Measurements from ENCODE around the gene DLG2.
"Not testable (repeated sequence)": the region's sequence is repeated elsewhere in the genome, so short reads cannot be mapped to it uniquely, and the experiment has no call there.

Gene DLG2

DNA sequence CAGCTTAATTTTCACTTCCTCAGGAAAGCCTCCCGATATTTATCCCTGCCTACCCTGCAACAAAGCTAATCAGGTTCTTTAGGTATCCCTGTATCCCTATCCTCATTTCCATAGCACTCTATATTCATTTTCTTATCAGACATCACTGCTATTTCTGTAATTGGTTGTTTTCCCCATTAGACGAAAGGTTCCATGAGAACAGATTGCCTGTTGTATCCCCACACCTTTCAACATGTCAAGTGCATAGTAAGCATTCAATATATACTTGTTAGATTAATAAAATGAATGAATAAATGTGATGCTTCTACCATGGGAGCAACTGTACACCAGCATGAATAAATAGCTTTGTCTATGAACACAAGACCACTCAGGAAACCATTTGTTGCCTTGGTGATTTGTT lies 499.8 kb downstream of the DLG2 start:
- no peak for TF ChIP-seq PAX5 (IDR thresholded peaks at IDR 0.05; ENCODE audit: insufficient read depth, low read length, severe bottlenecking)
- peak; percentile 23; the same call in 1 of the 2 replicates for TF ChIP-seq SPI1 (IDR thresholded peaks at IDR 0.05; ENCODE audit: low read depth, low read length)
- no peak for TF ChIP-seq POU2F2 (IDR thresholded peaks at IDR 0.05; ENCODE audit: low read depth, low read length)
- no peak for TF ChIP-seq POLR2AphosphoS5 (IDR thresholded peaks at IDR 0.05; ENCODE audit: low read depth, low read length)
- no peak for TF ChIP-seq POLR2A (IDR thresholded peaks at IDR 0.05; ENCODE audit: low read depth, low read length)
- DNase-seq (ENCODE audit: insufficient read length, low spot score) (no peak), FAIRE-seq (no peak)

- FAIRE-seq (peak; percentile 88), DNase-seq (ENCODE audit: insufficient read length, low spot score) (no peak)
- TF ChIP-seq POU2F2 (IDR thresholded peaks at IDR 0.05; ENCODE audit: low read depth, low read length) (no peak), SPI1 (IDR thresholded peaks at IDR 0.05; ENCODE audit: low read depth, low read length) (peak; percentile 95)
Observed at GRCh38 chr11:85123752-85124231, 503.4 kb downstream of the DLG2 start.

DNA sequence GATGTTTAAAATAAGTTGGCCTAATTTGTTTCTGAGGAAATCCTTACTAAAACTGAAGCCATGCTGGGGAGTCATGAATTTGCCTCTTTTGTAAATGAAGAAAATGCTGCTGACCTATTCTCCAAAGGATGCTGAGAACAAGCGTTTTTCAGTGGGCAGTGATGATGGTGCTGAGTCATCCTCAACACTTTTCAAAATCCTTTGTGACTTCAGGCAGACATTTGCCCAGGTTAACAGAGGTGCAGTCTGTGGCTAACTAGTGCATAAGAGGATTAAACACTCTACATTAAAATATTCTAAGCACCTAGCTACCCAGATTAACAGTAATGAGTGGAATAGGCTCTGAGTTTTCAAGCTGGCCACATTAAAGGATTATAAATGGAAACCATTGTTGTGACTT lies 509.0 kb downstream of the DLG2 start:
- no peak for TF ChIP-seq POLR2AphosphoS5 (IDR thresholded peaks at IDR 0.05; ENCODE audit: low read depth, low read length)
- TF ChIP-seq PAX5 (IDR thresholded peaks at IDR 0.05; ENCODE audit: insufficient read depth, low read length, severe bottlenecking), result no peak
- TF ChIP-seq POLR2A (IDR thresholded peaks at IDR 0.05; ENCODE audit: low read depth, low read length), result no peak
- TF ChIP-seq TAF1 (IDR thresholded peaks at IDR 0.05; ENCODE audit: low read depth, low read length), result no peak
- no peak for TF ChIP-seq SPI1 (IDR thresholded peaks at IDR 0.05; ENCODE audit: low read depth, low read length)
- no peak for TF ChIP-seq POU2F2 (IDR thresholded peaks at IDR 0.05; ENCODE audit: low read depth, low read length)
- no peak for DNase-seq (ENCODE audit: insufficient read length, low spot score)
- FAIRE-seq, result no peak

- no peak for TF ChIP-seq POLR2A (IDR thresholded peaks at IDR 0.05; ENCODE audit: low read depth, low read length)
- TF ChIP-seq POLR2AphosphoS5 (IDR thresholded peaks at IDR 0.05; ENCODE audit: low read depth, low read length), result no peak
- TF ChIP-seq SPI1 (IDR thresholded peaks at IDR 0.05; ENCODE audit: low read depth, low read length), result no peak
- TF ChIP-seq TAF1 (IDR thresholded peaks at IDR 0.05; ENCODE audit: low read depth, low read length), result no peak
- FAIRE-seq (no peak), DNase-seq (ENCODE audit: insufficient read length, low spot score) (no peak)
Observed at GRCh38 chr11:85115798-85116197, 511.3 kb downstream of the DLG2 start.

DNA sequence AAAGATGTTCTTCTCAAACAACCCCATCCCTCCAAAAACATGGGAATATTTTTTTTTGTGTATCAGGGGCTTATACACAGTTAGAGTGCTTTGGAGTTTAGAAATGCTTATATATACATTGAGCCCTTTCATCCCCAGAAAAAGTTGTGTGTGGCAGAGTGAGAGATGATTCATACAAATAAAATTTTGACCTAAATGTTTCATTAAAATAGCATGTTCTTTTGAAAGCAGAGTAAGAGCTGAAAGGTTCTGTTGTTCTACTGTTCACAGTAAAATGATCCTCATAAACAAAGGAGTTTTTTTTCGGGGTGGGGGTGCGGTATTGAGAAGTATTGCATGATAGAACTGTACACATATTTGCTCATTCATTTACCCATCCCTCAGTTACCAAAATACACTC lies 512.4 kb downstream of the DLG2 start:
- no peak for DNase-seq (ENCODE audit: insufficient read length, low spot score)
- no peak for FAIRE-seq
- no peak for TF ChIP-seq SPI1 (IDR thresholded peaks at IDR 0.05; ENCODE audit: low read depth, low read length)
- no peak for TF ChIP-seq TAF1 (IDR thresholded peaks at IDR 0.05; ENCODE audit: low read depth, low read length)
- no peak for TF ChIP-seq POU2F2 (IDR thresholded peaks at IDR 0.05; ENCODE audit: low read depth, low read length)
- no peak for TF ChIP-seq PAX5 (IDR thresholded peaks at IDR 0.05; ENCODE audit: insufficient read depth, low read length, severe bottlenecking)
- no peak for TF ChIP-seq POLR2A (IDR thresholded peaks at IDR 0.05; ENCODE audit: low read depth, low read length)
- no peak for TF ChIP-seq POLR2AphosphoS5 (IDR thresholded peaks at IDR 0.05; ENCODE audit: low read depth, low read length)

DNA sequence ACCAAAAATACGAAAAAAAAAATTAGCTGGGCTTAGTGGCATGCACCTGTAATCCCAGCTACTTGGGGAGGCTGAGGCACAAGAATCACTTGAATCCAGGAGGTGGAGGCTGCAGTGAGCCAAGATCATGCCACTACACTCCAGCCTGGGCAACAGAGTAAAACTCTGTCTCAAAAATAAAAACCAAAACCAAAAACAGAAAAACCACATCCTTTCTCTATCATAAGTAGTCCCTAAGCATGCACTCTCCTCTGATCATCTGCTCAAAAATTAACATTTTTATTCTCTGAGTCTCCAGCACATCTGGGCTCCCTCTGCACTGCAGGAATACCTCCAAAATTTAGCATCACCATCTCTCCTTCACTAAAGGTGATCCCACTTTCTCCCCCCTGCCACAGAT lies 516.9 kb downstream of the DLG2 start:
- FAIRE-seq; DNase-seq (ENCODE audit: insufficient read length, low spot score): not testable (repeated sequence)

GRCh38 chr11:85109141-85109540 lies 518.0 kb downstream of the DLG2 start:
- no peak for TF ChIP-seq POLR2A (IDR thresholded peaks at IDR 0.05; ENCODE audit: low read depth, low read length)
- TF ChIP-seq TAF1 (IDR thresholded peaks at IDR 0.05; ENCODE audit: low read depth, low read length), result no peak
- TF ChIP-seq POU2F2 (IDR thresholded peaks at IDR 0.05; ENCODE audit: low read depth, low read length), result no peak
- TF ChIP-seq PAX5 (IDR thresholded peaks at IDR 0.05; ENCODE audit: insufficient read depth, low read length, severe bottlenecking), result no peak
- TF ChIP-seq POLR2AphosphoS5 (IDR thresholded peaks at IDR 0.05; ENCODE audit: low read depth, low read length), result no peak
- TF ChIP-seq SPI1 (IDR thresholded peaks at IDR 0.05; ENCODE audit: low read depth, low read length), result no peak
- no peak for DNase-seq (ENCODE audit: insufficient read length, low spot score)
- peak; percentile 50 for FAIRE-seq

- FAIRE-seq, result no peak
Observed at GRCh38 chr11:85105868-85106267, 521.3 kb downstream of the DLG2 start.

DNA sequence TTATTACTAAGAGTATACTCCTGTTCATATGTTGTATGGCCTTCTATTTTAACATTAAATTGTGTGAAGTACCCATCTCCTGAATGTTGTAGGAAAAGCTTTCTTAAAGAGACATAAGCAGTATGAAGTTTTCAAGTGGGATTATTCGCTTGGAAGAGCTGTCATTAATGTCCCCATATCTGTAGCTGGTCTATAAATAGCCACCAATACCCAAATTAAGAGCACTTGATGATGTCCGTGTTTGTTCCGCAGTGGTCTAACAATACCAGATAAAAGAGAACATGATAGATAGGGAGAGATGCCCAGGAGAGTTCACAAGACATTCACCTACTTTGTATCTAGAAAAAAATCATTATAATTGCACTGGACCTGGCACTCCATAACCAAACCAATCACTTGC lies 527.6 kb downstream of the DLG2 start:
- FAIRE-seq, result no peak
- no peak for DNase-seq (ENCODE audit: insufficient read length, low spot score)
- TF ChIP-seq TAF1 (IDR thresholded peaks at IDR 0.05; ENCODE audit: low read depth, low read length) (no peak), PAX5 (IDR thresholded peaks at IDR 0.05; ENCODE audit: insufficient read depth, low read length, severe bottlenecking) (no peak), SPI1 (IDR thresholded peaks at IDR 0.05; ENCODE audit: low read depth, low read length) (no peak), POLR2AphosphoS5 (IDR thresholded peaks at IDR 0.05; ENCODE audit: low read depth, low read length) (no peak), POU2F2 (IDR thresholded peaks at IDR 0.05; ENCODE audit: low read depth, low read length) (no peak), POLR2A (IDR thresholded peaks at IDR 0.05; ENCODE audit: low read depth, low read length) (no peak)

More at GRCh38 chr11:85105868-85106267, 521.3 kb downstream of the DLG2 start:
- TF ChIP-seq POLR2A (IDR thresholded peaks at IDR 0.05; ENCODE audit: low read depth, low read length) (no peak), SPI1 (IDR thresholded peaks at IDR 0.05; ENCODE audit: low read depth, low read length) (no peak), TAF1 (IDR thresholded peaks at IDR 0.05; ENCODE audit: low read depth, low read length) (no peak), PAX5 (IDR thresholded peaks at IDR 0.05; ENCODE audit: insufficient read depth, low read length, severe bottlenecking) (no peak), POU2F2 (IDR thresholded peaks at IDR 0.05; ENCODE audit: low read depth, low read length) (no peak)
- no peak for DNase-seq (ENCODE audit: insufficient read length, low spot score)

DNA sequence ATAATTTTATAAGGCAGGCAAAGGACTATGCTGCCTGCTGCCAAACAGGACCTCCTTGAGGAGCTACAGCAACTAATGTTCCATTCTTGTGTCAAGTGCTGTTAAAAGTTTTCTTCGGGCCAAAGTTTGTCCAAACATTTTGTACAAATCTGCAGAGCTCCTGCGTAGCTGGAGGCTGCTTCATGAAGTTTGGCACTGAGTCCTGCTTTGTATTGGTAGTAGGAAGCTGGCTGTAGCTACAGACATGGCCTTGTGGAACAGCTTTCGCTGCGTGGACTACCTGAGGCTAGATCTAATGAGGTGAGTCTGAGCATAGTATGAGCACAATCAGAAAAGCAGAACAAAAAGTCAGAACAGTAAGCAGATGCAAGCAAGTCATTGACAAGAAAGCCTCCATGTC lies 528.1 kb downstream of the DLG2 start:
- no peak for DNase-seq (ENCODE audit: insufficient read length, low spot score)
- TF ChIP-seq POU2F2 (IDR thresholded peaks at IDR 0.05; ENCODE audit: low read depth, low read length) (no peak), POLR2A (IDR thresholded peaks at IDR 0.05; ENCODE audit: low read depth, low read length) (no peak), SPI1 (IDR thresholded peaks at IDR 0.05; ENCODE audit: low read depth, low read length) (no peak), POLR2AphosphoS5 (IDR thresholded peaks at IDR 0.05; ENCODE audit: low read depth, low read length) (no peak), PAX5 (IDR thresholded peaks at IDR 0.05; ENCODE audit: insufficient read depth, low read length, severe bottlenecking) (no peak), TAF1 (IDR thresholded peaks at IDR 0.05; ENCODE audit: low read depth, low read length) (no peak)
- no peak for FAIRE-seq

DNA sequence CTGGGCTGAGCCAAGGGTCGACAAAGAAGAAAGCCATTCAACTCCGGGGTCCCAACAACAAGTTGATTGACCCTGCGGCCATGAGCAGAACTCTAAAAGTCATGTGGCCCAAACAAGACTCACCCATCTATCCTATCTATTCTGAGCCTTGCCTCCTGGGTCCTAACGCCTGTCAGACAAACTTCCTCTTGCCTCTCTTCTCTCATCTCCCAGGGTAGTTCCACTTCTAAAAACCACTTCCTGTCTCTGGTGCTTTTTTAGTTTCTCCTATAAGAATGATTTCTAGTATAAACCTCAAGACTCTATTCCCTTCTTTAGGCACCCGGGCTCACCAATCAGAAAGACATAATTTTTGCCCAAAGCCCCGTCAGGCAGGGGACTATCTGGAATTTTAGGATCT lies 530.2 kb downstream of the DLG2 start:
- FAIRE-seq, result no peak
- no peak for DNase-seq (ENCODE audit: insufficient read length, low spot score)
- TF ChIP-seq TAF1 (IDR thresholded peaks at IDR 0.05; ENCODE audit: low read depth, low read length) (no peak), POLR2AphosphoS5 (IDR thresholded peaks at IDR 0.05; ENCODE audit: low read depth, low read length) (no peak), PAX5 (IDR thresholded peaks at IDR 0.05; ENCODE audit: insufficient read depth, low read length, severe bottlenecking) (no peak), POU2F2 (IDR thresholded peaks at IDR 0.05; ENCODE audit: low read depth, low read length) (no peak), SPI1 (IDR thresholded peaks at IDR 0.05; ENCODE audit: low read depth, low read length) (no peak), POLR2A (IDR thresholded peaks at IDR 0.05; ENCODE audit: low read depth, low read length) (no peak)

All from GM12891 (cell line).